Measurements from ENCODE around the gene ST6GALNAC2.

ST6GALNAC2 gene

GRCh38 chr17:76553178-76553908 lies 32.3 kb downstream of the ST6GALNAC2 start:
- FAIRE-seq, result no peak

- no peak for FAIRE-seq
These were observed 34.0 kb downstream of the ST6GALNAC2 start for GRCh38 chr17:76551685-76552084.

GRCh38 chr17:76550712-76551615 lies 34.7 kb downstream of the ST6GALNAC2 start:
- FAIRE-seq, result no peak

- no peak for FAIRE-seq
These were observed 36.1 kb downstream of the ST6GALNAC2 start for GRCh38 chr17:76549539-76549938.

GRCh38 chr17:76549215-76549518 lies 36.5 kb downstream of the ST6GALNAC2 start:
- FAIRE-seq, result no peak

GRCh38 chr17:76548378-76549214 lies 37.1 kb downstream of the ST6GALNAC2 start:
- no peak for FAIRE-seq

GRCh38 chr17:76547642-76548202 lies 37.9 kb downstream of the ST6GALNAC2 start:
- FAIRE-seq, result no peak

- FAIRE-seq, result no peak
These were observed 38.4 kb downstream of the ST6GALNAC2 start for GRCh38 chr17:76547183-76547641.

GRCh38 chr17:76546556-76547182 lies 39.0 kb downstream of the ST6GALNAC2 start:
- no peak for FAIRE-seq

GRCh38 chr17:76545918-76546555 lies 39.6 kb downstream of the ST6GALNAC2 start:
- no peak for FAIRE-seq

- no peak for FAIRE-seq
These were observed 40.9 kb downstream of the ST6GALNAC2 start for GRCh38 chr17:76544546-76545365.

GRCh38 chr17:76543826-76544545 lies 41.7 kb downstream of the ST6GALNAC2 start:
- no peak for FAIRE-seq

GRCh38 chr17:76543482-76543825 lies 42.2 kb downstream of the ST6GALNAC2 start:
- no peak for FAIRE-seq

- no peak for FAIRE-seq
These were observed 42.7 kb downstream of the ST6GALNAC2 start for GRCh38 chr17:76542984-76543383.

GRCh38 chr17:76542566-76542971 lies 43.1 kb downstream of the ST6GALNAC2 start:
- no peak for FAIRE-seq

GRCh38 chr17:76541739-76542454 lies 43.8 kb downstream of the ST6GALNAC2 start:
- no peak for FAIRE-seq

GRCh38 chr17:76540381-76541300 lies 45.0 kb downstream of the ST6GALNAC2 start:
- peak; percentile 97 for FAIRE-seq

- no peak for FAIRE-seq
These were observed 45.9 kb downstream of the ST6GALNAC2 start, which contains the start of gene PRCD for GRCh38 chr17:76539631-76540271. TSS of gene PRCD (plus strand) at chr17:76540044. CDS start at chr17:76540142, 98 bp downstream.
